GM19372 (cell line): ENCODE measurements around the gene ROR1.
"Not testable (repeated sequence)": the region's sequence is repeated elsewhere in the genome, so short reads cannot be mapped to it uniquely, and the experiment has no call there.

Experiments used
- ATAC-seq: cut with Tn5 transposase; IDR thresholded peaks from one replicate; pipeline ENCODE4 v1.9.1; 2021; ENCODE audit warnings: mild to moderate bottlenecking, low read depth, moderate library complexity; ENCODE audit not compliant: unreplicated experiment

ROR1 gene

DNA sequence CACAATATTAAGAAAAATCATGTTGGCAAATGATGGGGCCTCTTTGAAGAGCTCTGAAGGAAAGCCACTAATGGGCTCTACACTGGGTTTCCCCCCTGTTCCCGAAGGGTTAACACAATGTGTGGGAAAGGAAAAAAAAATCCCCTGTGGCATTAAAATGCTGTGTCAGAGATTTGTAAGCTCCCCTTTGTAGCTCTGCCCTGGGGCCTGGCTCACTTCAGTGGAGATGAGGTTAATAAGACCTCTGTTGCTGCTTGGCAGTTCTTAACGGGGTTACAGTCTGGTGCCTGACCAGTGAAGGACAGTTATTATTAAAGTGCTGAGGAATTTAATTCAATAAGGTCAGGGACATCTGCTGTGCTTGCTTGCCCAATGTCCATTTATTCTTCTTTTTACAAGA lies 299.9 kb downstream of the ROR1 start:
- no peak for ATAC-seq

DNA sequence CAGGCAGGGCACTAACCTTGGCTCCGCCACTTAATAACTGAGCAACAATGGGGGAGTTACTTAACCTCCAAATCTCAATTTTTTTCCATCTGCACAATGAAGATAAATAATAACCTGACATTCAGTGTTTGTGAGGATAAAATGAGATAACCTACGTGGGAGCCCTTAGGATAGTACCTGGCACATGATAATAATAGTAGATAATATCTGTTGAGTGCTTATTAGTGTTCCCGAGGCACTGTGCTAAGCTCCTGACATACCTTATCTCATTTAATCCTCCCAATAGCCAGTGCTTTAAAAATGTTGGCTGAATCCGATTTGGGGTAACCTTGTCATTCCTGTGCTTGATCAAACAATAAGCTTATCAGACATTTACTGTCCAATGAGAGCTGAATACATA lies 300.9 kb downstream of the ROR1 start:
- no peak for ATAC-seq

- ATAC-seq: no peak
Measured at GRCh38 chr1:64077281-64077940, 303.6 kb downstream of the ROR1 start.

DNA sequence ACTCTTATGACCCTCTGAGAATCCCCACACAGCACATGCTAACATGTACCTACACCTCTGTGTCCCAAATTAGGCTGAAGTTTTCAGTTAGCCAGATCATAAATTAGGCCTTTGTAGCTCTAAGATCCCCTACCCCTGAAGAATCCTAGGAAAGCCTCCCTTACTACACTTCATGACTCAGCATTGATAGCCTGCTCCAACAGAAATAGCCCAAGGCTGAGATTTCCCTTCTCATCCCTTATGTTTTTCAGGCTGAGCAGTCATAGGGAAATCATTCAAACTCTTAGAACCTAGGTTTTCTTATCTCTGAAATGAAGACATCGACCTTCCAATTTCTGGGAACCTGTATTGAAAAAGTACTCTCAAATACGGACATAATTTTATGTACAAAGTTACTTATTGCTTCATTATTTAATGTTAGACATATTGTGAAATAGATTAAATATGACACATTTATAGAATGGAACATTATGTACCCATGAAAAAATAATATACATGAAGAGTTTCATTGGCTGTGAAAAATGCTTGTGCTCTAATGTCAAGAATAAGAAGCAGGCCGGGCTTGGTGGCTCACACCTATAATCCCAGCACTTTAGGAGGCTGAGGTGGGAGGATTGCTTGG lies 307.2 kb downstream of the ROR1 start:
- ATAC-seq: no peak

GRCh38 chr1:64082459-64082858 lies 308.6 kb downstream of the ROR1 start:
- ATAC-seq: no peak

DNA sequence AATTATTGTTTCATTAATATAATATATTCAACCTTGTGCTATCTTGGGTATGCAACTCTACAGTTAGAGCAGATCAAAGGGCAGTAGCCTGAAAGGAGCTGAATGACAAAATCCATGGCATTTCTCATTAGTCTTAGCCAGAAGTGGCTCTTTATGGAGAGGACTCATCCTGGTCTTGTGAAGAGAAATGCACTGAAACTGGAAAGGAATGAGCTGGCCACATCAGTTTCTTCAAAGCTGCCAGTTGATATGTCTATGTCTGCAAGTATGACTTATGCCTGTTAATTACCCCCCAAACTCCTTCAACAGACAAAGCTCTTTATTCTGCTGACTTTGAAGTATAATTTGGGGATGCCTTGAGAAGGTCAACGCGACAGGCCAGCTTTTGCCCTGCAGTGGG lies 310.6 kb downstream of the ROR1 start:
- no peak for ATAC-seq

DNA sequence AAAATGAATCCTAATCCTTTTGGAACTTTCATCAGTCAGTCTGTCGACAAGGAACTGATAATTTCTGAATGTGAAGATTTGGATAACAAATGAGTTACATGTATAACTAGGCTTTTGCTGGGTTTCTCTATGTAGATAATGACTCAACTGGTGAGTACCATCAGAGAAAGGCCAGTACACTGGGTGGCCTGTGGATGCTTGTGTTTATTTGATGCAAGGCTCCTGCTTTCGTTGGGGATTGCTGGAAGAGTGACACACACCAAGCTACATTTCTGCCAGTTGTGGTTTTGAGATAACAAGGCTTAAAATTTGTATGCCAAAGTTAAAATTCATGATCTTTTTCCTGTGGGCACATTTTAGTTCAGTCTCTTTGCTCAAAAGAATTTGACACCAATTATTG lies 314.0 kb downstream of the ROR1 start:
- ATAC-seq: no peak

GRCh38 chr1:64090436-64090835 lies 316.6 kb downstream of the ROR1 start:
- no peak for ATAC-seq

DNA sequence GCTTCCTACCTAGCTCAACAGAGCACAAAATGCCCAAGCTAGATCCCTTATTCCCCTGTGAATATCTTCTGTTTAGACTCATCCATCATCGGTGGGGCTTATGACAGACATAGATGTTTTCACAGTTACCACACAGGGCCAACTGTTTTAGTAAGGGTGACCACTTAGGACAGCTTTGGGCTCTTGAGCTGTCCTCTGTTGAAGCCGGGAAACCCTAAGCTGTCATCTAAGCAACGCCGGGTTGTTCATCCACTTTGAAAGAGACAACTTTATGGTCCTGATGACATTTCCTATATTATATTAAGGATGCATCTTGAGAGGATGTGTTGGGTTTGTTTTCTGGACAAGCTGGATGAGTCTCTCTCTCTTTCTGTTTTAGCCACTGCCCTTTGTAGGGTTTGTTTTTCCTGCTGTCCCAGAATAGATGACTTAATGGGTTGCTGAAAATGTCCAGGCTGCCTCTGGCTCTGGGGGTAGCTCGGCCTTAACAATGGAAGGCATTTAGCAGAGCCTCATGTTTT lies 319.1 kb downstream of the ROR1 start:
- ATAC-seq: no peak

DNA sequence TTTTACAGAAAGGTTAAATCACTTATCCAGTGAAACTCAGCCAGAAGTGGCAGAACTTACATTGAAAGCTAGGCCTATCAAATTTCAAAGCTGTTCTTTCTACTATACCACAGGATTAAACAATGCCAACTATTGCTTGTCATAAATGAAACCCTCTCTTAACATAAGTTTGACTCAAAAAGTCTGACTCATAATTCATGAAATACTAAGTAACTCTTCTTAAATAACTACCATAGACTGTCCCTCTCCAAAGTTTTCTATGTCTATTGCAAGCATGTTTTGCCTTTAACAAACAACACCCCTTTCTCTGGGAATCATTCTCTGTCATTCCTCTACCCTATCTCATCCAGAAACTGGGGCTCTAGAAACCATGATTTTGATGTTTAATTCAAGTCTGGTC lies 320.1 kb downstream of the ROR1 start:
- no peak for ATAC-seq

- no peak for ATAC-seq
Measured at GRCh38 chr1:64095832-64096231, 322.0 kb downstream of the ROR1 start.

DNA sequence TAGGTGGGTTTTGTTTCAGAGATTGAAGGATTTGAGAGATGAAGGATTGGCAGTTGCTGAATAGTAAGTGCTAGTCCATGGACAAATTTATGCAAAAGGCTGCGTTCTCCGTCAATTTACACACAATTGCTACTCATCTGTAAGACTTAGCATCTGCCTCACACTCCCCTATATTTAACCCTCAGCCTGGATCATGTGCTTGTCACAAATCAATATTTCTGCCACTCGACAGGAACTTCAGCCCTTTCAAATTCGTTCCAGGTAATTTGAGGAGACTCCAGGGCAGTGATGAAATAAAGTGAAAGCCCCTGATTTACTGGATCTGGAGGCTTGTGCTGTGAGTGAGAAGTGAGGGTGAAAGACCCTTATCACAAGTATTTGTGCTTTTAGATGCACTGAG lies 324.0 kb downstream of the ROR1 start:
- ATAC-seq: no peak

DNA sequence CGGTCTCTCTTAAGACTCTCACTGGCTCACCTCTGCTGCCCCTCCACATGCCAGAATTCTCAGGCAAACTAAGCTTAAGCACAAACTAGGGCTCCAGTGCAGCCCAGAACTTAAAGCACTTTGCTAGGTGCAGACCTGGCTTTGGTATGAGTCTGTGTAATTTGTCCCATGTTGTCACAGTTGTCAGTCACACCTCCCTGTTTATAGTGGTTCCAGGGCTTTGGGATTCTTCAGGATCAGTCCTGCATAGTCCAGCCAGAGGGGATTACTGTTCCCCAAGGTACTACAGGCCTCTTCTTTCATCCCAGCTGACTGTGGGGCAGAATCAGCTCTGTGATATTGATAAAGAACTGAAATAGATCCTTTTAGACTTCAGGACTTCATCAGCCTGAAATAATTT lies 324.6 kb downstream of the ROR1 start:
- ATAC-seq: no peak

- ATAC-seq: no peak
Measured at GRCh38 chr1:64098846-64099582, 325.2 kb downstream of the ROR1 start.

- no peak for ATAC-seq
Measured at GRCh38 chr1:64100791-64101190, 327.0 kb downstream of the ROR1 start.

- not testable (repeated sequence) for ATAC-seq
Measured at GRCh38 chr1:64104585-64104984, 330.8 kb downstream of the ROR1 start.

- ATAC-seq: no peak
Measured at GRCh38 chr1:64107118-64107519, 333.3 kb downstream of the ROR1 start.

- ATAC-seq: no peak
Measured at GRCh38 chr1:64107632-64108031, 333.8 kb downstream of the ROR1 start.

GRCh38 chr1:64110924-64111777 lies 337.3 kb downstream of the ROR1 start:
- ATAC-seq: no peak

GRCh38 chr1:64111787-64112186 lies 338.0 kb downstream of the ROR1 start:
- ATAC-seq: no peak

DNA sequence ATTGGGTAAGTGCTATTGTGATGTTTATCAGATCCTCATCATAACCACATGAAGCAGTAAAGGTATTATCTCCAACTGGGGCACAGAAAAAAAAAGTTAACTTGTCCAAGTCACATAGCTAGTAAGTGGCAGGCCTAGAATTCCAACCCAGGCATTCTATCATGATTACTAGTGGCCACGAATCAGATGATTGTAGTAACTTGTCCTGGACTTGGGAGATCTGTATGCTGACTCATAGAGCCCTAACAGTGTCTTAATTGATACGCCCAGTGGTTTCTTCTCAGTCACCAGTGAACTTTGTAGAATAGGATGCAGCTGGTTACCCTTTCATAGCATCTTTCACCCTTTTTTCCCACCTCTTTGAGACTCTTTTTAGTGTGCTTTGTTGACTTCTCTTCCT lies 338.5 kb downstream of the ROR1 start:
- ATAC-seq: no peak
